HEK293T (cell line): ENCODE data around the gene MGAT4B.

Source experiments
- CTBP1 ChIP-seq: fragments of 450-650 bp; IDR thresholded peaks from 2 replicates; pipeline ENCODE4 v1.6.1; 2016; ENCODE audit warnings: borderline replicate concordance
- FOXK2 ChIP-seq: fragments of 450-650 bp; IDR thresholded peaks from 2 replicates; pipeline ENCODE4 v1.6.1; 2016; ENCODE audit warnings: mild to moderate bottlenecking
- FOXM1 ChIP-seq: fragments of 450-650 bp; IDR thresholded peaks from 2 replicates; pipeline ENCODE4 v1.6.1; 2017; ENCODE audit warnings: mild to moderate bottlenecking, borderline replicate concordance
- HDGF ChIP-seq: fragments of 450-650 bp; IDR thresholded peaks from 2 replicates; pipeline ENCODE4 v1.6.1; 2017; ENCODE audit warnings: antibody characterized with exemption, borderline replicate concordance
- SUZ12 ChIP-seq: fragments of 450-650 bp; IDR thresholded peaks from 2 replicates; pipeline ENCODE4 v1.6.1; 2016; ENCODE audit warnings: mild to moderate bottlenecking
- TF ChIP-seq, protein P1 (sequence below): fragments of 450-650 bp; IDR thresholded peaks from 2 replicates; pipeline ENCODE4 v1.6.1; 2016

DNA sequence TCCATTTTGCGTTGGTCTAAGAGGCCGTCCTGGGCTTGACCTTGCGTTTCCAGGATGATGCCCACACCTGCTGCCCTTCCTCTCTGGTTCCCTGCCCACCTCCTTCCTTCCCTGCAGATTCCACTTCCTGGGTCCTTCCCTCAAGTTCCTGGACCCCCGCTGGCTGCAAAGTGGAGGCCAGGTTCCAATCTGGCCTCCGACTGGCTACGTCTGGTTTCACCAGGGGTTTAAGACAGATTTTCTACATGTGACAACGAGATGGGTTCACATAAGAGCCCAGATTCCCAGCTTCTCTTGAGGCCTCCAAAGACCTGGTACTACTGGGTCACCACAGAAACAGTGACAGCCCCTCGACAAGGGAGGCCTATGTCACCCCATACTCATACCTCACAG is 2.1 kb downstream of the MGAT4B start:
- TF ChIP-seq CTBP1 (no peak), HDGF (no peak), FOXM1 (no peak), SUZ12 (no peak), FOXK2 (no peak)
- TF ChIP-seq, protein P1, sequence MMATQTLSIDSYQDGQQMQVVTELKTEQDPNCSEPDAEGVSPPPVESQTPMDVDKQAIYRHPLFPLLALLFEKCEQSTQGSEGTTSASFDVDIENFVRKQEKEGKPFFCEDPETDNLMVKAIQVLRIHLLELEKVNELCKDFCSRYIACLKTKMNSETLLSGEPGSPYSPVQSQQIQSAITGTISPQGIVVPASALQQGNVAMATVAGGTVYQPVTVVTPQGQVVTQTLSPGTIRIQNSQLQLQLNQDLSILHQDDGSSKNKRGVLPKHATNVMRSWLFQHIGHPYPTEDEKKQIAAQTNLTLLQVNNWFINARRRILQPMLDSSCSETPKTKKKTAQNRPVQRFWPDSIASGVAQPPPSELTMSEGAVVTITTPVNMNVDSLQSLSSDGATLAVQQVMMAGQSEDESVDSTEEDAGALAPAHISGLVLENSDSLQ: no peak
